HG03520 (cell line): Measurements from ENCODE around the gene ELAC1.
A peak's percentile ranks its signal among the peaks of the same experiment; 100 is the strongest.
"Not testable (repeated sequence)": the region's sequence is repeated elsewhere in the genome, so short reads cannot be mapped to it uniquely, and the experiment has no call there.

Experiments used
- ATAC-seq: cut with Tn5 transposase; IDR thresholded peaks from one replicate; pipeline ENCODE4 v1.9.1; 2021; ENCODE audit warnings: mild to moderate bottlenecking, moderate library complexity; ENCODE audit not compliant: unreplicated experiment

Gene ELAC1

DNA sequence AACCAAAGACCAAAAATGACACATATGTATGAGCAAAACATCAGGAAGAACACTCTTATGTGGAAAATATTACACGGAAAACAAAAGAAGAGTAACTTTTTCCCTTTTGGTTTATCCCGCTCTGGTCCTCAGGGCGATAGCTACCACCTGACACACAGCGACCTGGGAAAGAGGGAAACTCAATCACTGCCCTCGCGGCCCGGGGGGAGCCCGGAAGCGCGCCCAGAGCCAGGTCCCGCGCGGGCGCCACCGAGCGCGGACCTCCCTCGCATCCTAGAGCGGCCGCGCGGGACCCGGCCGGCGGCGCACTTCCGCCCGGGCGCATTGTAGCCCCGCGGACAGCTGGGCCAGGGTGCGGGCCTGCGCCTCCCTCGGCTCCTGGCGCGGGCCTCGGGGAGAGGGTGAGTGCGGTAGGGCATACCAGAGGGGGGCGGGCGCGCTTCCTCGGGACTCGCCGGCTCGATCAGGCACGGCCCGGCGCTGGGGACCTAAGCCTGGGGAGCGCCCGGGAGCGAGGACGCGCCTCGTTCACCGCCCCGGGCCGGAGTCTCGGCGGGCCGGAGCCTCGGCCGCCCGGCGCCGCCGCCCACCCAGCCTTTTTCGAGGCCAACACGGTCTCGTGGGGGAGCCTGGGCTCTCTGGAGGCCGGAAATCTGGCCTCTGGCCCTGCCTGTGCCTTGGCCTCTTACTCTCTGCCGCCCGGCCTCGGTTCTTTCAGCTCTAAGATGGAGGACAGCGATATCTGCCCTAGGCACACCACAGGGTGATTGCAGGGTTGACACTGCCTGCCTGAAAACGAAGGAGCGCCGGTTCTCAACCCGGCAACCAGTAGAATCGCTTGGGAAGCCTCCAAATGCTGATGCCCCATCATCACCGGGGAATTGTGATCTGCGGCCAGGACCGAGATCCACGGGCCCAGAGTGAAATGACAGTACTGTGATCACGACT lies at the start of gene ELAC1:
Gene ELAC1, plus strand, starts transcription at position 327 of the 948 bp plus-strand sequence. CDS start 6,365 bp downstream, outside the sequence.
- ATAC-seq = peak; percentile 93

DNA sequence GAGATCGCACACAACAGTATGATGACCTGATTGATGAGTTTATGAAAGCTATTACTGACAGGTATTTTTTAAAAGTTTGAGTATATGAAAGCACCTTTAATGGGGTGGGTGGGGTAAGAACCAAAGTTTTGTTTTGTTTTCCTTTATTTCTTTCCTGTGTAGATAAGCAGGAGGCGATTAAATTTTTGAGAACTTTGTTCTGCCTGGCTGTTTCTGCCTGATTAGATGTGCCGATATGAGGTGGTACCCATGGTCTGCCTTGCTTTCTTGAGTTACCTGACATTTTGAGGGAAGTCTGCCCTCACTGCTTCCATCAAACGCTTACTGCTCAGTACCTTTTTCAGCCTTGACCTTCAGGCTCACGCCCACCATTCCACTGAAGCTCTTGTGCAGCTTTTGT lies 49.7 kb upstream of the ELAC1 start:
- no peak for ATAC-seq

- no peak for ATAC-seq
Observed at GRCh38 chr18:50924372-50924771, 43.5 kb upstream of the ELAC1 start.

- ATAC-seq = no peak
Observed at GRCh38 chr18:50926521-50926920, 41.3 kb upstream of the ELAC1 start.

DNA sequence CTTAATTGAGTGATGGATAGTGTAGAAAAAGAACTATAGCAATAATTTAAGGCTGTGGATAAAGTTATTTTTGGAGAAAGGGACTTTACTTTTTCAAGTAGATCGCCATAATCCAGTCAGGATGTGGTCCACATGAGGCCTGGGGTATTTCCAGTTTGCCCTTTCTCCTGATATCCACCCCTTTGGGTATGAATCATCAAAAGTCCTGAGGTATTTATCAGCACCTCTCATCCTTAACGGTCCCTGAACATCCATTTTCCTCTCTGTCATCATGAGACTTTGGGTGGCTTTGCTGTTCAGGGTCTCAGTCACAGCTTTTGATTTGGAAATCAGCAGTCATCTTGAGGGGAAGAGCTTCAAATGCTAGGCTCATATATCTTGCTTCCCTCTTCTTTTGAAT lies 39.3 kb upstream of the ELAC1 start:
- no peak for ATAC-seq

DNA sequence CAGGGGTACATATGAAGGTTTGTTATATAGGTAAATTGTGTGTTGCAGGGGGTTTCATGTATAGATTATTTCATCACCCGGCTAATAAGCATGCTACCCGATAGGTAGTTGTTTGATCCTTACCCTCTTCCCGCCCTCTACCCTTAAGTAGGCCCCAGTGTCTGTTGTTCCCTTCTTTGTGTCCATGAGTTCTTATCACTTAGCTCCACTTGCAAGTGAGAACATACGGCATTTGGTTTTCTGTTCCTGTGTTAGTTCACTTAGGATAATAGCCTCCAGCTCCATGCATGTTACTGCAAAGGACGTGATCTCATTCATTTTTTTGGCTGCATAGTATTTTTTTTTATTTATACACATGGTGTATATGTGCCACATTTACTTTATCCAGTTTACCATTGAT lies 34.2 kb upstream of the ELAC1 start:
- ATAC-seq = no peak

- ATAC-seq = no peak
Observed at GRCh38 chr18:50934545-50935211, 33.2 kb upstream of the ELAC1 start.

- ATAC-seq = no peak
Observed at GRCh38 chr18:50935493-50936191, 32.2 kb upstream of the ELAC1 start.

DNA sequence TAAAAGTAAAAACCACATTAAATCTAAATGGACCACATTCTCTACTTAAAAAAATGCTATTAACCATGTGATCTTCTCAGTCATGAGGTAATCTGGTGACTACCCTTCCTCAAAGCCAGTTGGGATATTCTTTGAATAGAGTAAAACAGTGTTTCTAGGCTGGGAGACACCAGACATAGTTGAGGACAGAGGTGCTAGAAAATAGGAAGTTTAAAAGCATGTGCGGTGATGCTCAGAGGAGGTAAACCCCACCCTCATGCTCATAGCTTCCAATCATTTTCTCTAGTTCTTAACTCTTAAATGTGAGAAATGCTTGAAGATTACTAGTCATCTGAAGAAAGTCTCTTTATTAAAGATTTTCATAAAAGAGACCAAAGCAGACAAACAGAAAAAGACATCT lies 30.7 kb upstream of the ELAC1 start:
- no peak for ATAC-seq

DNA sequence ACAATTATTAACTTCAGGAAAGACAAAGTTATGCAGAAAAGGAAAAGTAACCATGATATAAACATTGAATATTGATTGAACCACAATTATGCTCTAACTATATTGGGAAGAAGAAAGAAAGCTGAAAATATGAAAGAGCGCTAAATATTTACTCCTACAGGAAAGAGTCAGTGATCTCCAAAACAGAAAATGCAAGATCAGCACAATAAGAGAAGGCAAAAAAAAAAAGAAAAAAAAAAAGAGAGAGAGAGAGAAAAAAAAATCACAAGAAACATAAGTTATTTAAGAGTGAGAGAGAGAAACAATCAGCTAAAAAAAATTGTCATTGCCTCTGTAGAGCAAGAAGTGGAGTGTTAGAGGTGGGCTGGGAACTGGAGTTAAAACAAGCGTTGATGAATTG lies 28.9 kb upstream of the ELAC1 start:
- no peak for ATAC-seq

DNA sequence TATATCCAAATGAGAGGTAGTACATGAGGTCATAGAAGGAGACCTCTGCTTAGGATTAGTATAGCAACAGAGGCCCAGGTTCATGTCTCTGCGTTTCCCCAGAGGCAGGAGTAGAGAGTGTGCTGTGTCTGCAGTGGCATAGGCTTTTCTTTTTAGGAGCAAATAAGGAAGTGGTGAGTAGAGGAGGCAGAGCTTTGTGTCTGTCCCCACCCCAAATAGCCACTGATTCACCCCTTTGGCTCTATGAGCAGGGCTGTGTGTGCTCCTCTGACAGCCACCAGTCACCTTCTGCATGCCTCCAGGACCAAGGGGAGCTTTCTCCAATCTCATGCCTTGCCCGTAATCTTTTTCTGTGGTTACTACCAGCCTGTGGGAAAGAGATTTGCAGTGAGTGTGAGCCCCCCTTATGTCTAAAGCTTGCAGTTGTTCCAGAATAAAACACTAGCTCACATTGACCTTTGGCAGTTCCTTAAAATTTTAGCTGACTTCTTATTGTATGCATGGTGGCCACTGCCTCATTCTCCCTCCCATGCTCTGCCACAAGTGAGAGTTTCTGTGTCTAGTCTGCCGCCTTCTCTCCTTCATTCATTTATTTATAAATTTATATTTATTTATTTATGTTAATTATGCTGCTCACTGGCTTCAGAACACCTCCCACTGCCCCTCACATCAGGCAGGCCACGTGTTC lies 23.5 kb upstream of the ELAC1 start:
- ATAC-seq = no peak

GRCh38 chr18:50945918-50946317 lies 21.9 kb upstream of the ELAC1 start:
- not testable (repeated sequence) for ATAC-seq

DNA sequence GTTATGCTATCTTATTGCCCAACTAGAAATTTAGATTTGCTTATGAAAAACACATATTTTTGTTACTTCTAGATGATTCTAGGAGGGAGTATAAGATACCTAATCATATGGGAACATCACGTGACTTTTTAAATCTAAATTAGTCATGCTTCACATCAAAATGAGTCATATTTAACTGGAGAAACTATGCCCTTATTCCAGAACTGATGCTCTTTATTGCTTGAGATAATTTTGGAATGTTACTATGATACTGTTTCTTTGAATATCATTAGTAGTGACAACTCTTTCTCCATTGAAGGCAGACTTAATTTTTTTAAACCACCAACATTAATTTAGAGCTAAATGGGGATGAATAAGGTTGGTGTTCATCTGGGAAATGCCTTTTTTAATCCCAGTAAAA lies 19.9 kb upstream of the ELAC1 start:
- ATAC-seq = no peak

- ATAC-seq = no peak
Observed at GRCh38 chr18:50949185-50949584, 18.7 kb upstream of the ELAC1 start.

- ATAC-seq = no peak
Observed at GRCh38 chr18:50950626-50951025, 17.2 kb upstream of the ELAC1 start.

DNA sequence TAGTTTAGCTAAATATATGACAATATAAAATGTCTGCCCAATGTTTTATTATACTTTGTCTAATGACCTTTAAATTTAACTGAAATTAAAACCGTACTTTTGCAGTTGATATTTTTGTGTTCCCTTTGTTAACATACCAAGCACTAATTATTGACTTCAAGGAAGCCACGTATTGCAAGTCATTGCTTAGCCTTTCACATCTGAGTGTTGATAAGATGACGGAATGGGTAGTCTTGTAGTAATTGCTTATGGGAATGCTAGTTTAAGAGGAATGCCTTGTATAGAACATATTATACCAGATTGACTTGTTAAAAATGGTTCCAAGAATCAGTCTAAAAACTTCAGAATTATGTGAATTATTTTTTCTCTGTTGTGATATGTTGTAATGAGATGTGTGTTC lies 14.0 kb upstream of the ELAC1 start:
- ATAC-seq = no peak

GRCh38 chr18:50955253-50955652 lies 12.6 kb upstream of the ELAC1 start:
- ATAC-seq = no peak

DNA sequence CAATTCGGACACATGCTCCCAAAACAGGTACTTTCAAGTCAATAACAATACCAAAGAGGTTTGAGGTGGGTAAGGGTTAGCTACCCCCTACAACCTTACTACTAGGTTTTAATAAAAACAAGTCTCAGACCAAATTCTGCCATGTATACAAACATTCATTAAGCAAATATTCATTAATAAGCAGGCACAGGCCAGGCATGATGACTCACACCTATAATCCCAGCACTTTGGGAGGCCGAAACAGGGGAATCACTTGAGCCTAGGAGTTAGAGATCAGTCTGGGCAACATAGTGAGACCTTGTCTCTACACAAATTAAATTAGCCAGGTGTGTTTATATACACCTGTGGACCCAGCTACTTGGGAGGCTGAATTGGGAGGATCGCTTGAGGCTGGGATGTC lies 11.7 kb upstream of the ELAC1 start:
- ATAC-seq = no peak

GRCh38 chr18:50961974-50962373 lies 5.9 kb upstream of the ELAC1 start:
- no peak for ATAC-seq

DNA sequence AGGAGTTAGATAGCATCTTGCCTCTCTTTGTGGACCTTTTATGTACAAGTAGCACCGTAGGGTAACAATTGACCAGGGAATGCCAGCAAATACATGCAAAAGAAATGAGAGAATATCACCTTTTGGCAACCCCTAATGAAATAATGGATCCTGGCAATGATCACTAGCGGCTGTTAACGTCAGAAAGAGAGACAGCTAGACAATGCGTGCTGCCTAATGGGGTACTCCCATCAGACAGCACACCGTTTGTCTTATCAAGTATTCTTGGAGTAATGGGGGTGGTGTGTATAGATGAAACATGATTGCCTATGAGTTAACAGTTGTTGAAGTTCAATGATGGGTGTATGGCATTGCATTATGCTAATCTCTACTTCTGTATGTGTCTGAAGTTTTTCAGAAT lies 1.6 kb downstream of the ELAC1 start:
- ATAC-seq = no peak

DNA sequence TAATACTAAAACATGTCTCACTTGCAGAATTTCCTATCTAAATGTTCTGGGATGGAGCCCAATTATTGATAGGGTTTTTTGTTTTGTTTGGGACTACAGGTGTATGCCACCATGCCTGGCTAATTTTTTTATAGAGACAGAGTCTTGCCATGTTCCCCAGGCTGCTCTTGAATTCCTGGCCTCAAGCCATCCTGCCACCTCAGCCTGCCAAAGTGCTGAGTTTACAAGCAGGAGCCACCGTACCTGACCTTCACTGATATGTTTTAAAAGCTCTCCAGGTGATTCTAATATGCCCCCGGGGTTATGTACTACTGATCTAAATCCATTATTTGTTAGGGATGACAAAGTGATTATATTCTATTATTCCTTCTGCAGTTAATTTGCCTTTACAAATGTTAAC lies 2.2 kb downstream of the ELAC1 start:
- ATAC-seq = no peak
